HT1080 (cell line): ENCODE data around the gene CCDC110. TPM values are rescaled to one million over a fixed set of nuclear protein-coding genes. Genes with fewer than 3 reads are reported as not detected.

Source experiments
- DNase-seq: peaks from one replicate; pipeline ENCODE4 v3.0.0-alpha.2; 2015; ENCODE audit warnings: low read depth
- small RNA-seq: library from RNA; depleted of rRNA; stranded (forward); fragments of <200 nt; gene quantifications from one replicate; pipeline ENCODE3, GENCODE V24; 2014
- total RNA-seq: library from RNA; depleted of rRNA; stranded (reverse); fragments of >200 nt; shearing (Covaris generic); gene quantifications from 2 replicates; pipeline ENCODE4 v1.2.3, GENCODE V29; 2014; rRNA removed

Gene CCDC110
- total RNA-seq, 1 experiment from 2014 or later, result 0.37 TPM

DNA sequence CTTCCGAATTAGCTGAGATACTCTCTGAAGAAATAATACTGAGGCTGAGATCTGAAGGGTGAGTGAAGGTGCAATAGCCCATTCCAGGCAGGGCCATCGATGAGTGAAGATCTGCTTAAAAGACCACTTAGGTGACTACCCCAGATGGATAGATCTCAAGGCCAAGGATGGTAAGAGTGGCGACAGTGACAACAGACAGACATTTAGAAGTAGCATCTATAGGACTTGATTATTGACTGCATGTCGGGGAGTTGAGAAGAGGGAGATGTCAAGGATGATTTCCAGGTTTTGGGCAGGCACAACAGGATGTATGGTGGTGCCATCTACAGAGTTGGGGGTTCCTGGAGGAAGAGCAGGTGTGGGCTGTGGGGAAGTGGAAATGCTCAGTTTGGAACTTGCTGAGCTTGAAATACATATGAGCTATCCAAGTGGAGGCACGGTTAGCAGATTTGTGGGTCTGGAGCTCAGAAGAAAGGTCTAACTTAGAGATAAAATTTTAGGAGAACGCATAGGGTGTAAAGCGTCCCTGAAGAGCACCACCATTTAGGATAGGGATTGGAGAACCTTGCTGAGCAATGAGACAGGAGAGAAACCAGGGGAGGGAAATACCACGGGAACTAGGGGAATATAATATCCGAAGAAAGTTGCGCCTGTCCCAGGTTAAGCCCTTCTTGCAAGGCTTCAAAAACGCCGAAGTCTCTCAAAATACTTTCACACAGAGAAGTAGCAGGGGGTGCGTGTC, 46.5 kb downstream of the CCDC110 start:
- no peak for DNase-seq

DNA sequence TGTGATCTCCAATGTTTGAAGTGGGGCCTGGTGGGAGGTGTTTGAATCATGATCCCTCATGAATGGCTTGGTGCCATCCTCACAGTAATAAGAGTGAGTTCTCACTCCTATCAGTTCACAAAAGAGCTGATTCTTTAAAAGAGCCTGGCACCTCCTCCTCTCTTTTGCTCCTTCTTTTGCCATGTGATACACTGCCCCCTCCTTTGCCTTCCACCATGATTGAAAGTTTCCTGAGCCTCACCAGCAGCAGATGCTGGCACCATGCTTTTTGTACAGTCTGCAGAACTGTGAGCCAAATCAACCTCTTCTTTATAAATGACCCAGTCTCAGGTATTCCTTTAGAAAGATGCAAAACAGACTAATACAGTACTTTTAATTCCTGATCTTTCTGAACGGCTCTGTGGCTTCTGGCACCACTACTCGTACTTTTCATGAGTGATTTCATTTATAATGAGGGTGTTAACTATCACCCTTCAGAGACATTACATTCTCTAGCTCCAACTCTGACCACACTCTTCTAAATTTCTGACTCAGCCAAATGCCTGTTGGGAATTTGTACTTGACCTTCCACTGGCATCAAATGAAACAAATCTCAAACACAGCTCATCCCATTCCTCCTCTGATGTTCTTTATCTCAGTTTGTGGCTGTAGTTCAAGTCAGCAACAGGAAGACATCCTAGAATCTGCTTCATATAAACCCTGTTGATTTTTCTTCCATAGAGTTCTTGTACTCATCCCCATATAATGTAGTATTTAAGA, 50.0 kb downstream of the CCDC110 start:
- peak; percentile 7 for DNase-seq

DNA sequence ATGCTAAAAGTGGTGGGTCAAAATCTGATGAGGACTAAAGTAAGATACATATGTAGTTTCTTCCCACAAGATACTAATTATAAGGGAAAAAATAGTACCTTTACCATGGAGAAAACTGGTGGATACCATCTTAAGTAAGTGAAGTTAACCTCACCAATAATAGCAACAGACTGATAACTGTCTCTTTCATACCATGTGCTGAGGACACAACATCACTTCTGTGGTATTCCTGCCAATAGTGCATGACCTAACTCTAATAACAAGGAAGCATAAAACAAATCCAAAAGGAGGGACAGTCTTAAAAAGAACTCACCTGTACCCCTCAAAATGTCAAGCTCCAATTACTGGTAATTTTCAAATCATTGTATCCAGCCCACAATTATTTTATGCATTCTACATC, 54.6 kb downstream of the CCDC110 start:
- no peak for DNase-seq

DNA sequence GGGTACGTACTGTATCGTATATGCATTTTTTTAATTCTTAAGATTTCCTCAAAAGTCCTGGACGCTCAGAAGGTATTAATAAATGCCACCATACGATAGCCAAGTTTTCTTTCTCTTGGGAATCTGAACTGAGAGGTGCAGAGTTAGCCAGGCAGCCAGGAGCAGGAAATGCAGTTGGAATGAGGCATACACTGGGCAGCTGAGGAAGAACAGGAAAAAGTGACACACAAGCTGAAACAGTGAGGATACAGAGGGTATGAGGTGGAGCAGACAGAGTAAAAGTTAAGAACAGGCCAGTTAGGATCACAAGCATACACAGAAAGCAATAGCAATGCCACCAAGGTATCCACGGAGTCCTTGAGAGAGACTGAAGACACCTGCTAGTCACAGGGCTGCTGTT, 59.1 kb downstream of the CCDC110 start:
- DNase-seq, result peak; percentile 59

DNA sequence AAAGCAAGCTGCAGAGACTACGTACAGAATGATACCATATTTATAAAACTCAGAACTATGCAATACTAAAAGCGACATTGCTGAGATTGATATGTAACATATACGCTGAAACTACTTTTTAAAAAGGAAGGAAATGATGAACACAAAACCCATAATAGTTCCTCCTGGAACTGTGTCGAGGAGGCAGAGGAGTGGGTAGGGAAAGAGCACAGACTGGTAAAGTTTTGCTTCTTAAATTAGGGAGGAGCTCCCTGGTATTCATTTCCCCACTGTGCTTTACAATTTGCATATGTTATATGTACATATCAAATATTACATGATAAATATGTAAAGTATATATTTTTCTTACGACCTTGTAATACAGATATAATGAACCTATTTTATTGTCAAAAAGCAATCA, 59.7 kb downstream of the CCDC110 start:
- DNase-seq, result no peak

DNA sequence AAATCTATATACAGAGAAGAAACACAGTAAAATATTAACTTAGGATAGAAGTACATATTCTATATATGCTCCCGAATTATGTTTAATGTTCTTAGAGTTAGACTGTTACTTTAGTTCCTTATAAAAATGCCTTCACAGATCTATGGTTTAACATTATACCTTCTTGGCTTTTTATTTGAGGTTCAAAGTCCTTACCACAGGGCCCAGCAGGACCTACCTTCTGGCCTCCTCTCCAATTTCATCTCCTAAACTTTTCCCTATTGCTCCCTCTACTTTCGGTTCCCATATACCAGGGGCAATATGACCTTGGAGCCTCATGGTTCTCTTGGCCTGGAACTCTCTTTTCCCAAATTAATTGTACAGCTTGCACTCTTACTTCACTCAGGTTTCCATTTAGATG, 63.1 kb downstream of the CCDC110 start:
- no peak for DNase-seq

DNA sequence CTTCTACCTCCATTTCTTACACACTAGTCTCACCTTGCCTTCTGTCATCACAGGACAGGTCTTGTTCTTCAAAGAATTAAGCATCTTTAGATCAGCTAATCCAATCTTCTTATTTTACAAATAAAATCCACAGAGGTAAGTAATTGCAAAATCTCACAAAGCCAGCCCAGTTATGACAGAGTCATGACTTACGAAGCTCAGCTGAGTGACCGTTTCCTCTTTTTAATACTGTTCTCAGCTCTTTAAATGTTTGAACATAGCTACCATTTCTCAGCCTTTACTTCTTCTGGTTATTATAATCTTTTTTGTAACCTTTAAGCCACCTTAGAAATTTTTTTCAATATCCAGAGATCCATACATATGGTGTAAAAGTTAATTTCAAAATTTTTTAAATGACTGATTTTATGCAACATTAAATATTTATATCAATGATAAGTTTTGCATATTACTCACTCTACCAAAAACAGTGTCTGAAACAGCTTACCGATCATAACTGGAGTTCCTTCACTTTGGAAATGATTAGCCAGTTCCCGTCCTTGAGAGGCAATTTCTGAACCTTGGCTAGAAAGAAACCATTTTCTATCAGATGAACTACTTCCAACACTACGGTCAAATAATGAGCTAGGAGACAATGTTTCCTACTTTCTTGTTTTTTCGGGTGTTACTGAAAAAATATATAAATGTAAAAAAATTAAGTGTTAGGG, 66.1 kb downstream of the CCDC110 start:
- DNase-seq, result no peak

DNA sequence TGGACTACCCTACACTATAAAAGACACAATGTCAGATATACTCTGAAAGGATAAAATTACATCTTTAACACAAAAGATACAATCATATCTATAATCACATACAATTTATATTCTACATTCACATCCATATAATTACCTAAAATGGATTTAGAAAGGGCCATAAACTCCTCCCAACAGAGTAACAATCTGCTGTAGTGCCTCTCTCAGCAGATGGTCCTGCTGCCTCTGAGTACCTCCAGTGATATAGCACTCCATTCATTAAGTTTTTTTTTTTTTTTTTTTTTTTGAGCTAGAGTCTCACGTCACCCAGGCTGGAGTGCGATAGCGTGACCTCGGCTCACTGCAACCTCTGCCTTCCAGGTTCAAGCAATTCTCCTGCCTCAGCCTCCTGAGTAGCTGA, 67.5 kb downstream of the CCDC110 start:
- no peak for DNase-seq

DNA sequence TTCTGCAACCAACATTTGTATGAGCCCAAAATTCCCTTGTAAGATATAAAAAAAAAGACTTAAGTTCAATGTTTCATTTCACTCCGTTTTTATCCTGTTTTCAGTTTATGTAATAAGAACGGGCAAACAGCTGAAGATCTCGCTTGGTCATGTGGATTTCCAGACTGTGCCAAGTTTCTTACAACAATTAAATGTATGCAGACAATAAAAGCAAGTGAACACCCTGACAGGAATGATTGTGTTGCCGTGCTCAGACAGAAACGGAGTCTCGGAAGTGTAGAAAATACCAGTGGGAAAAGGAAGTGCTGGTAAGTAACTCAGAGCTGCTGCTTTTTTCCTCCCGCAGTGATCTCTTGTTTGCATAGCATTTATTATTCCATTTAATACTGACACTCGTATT, 72.1 kb downstream of the CCDC110 start:
- no peak for DNase-seq

DNA sequence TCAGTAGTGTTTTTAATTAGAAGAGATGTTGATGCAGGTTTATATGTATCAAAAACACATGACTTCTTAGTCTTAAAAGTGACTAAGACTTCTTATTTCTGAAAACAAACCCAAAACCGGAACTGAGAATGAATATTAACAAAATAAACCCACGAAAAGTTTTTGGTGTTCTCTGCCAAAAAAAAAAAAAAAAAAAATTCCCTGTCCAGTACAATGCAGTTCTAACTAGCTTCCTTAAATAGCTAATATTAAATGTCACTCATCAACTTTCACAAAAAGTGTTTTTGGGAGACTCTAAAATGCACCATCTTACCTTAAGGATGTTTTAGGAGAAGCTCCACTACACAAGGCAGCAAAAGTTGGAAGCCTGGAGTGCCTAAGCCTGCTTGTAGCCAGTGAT, 72.9 kb downstream of the CCDC110 start:
- DNase-seq, result no peak

DNA sequence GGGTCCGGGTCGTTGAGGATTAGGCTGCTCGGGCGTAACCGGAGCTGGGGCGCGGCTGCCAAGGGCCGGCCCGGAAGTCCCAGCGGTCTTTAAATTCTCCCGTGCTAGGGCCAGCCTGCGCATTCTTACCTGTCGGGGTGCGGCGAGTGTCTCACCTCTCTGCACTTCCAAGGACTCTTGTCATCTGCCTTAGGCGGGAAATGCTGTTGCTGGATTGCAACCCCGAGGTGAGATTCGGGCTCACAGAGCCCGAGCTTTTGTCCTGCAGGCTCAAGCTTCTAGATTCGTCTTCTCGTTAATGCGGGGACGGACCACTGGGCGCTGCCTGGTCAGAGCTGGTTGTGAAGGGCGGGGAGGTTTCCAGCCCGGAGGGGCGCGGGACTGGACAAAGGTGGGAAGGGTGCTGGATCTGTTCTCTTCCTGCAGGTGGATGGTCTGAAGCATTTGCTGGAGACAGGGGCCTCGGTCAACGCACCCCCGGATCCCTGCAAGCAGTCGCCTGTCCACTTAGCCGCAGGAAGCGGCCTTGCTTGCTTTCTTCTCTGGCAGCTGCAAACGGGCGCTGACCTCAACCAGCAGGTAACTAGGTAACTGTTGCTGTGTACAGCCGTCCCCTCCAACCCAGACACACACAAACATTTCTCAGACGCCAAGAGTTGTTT, 74.7 kb downstream of the CCDC110 start, which contains the start of gene ANKRD37:
Gene ANKRD37, plus strand, starts transcription at position 118 of the 662 bp plus-strand sequence. Its CDS starts 83 bp downstream, at position 201.
- peak; percentile 47 for DNase-seq

DNA sequence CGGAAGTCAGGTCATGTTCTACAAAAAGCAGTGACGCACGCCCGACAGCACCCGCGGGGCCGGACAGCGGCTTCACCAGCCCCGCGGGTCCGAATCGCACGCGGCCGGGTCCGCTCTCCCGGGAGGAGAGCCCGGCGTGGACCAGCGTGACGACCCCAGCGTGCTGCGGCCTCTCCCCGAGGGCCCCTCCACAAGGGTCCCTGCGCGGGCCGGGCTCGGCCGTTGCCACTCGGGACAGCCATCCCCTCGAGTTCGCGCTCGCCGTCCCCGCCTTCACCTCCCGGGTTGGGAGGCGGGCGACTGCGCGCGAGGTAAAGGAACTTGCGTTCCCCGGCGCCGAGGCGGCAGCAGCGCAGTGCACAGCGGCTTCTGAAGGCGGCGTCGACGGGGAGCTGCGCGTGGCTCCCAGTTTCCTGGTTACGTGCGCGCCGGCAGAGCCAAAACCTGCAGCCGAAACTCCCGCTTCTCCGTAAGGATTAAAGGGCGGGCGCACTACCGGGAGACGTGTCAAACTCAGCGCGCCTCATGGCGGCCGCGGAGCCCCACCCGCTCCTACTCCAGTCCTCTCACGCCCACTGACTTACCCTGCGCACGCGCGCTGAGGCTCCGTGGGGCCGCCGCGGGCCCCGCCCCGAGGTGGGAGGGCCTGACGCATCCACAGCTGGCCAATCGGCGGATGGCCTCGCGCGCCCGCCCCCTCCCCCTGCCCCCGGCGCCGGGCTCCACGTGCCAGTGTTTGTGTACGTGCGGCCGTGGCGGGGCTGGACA, 75.4 kb downstream of the CCDC110 start:
- peak; percentile 97 for DNase-seq

DNA sequence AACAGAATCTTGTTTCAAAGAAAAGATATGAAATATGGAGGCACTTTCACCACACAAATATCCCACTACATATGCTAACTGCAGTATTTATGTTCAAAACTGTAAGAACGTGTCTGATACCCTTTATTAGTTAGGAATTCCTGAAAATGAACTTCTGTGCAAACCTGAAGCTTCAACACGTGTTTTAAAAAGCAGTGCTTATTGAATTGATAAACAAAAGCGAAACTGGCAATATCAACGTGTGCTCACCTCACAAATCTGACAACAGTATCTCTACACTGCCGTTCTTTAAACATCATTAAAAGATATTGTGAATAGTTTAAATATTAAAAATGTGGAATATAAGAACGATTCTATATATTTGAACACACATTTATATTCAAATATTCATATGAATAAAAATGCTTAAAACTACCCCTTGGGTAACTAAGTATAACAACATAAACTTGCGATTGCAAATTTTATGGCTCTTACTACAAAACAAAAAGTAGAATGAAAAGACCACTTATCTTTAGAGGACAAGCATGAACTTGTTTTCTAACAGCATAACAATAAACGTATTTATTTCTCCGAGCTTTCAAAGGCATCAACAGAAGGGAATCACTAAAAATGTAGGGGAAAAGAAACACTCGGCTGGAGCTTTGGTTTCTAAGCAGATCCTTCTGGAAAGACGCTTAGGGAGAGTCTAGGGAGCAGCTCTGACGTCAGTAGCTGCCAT, 76.1 kb downstream of the CCDC110 start, which contains the start of gene LRP2BP:
Gene LRP2BP, minus strand, starts transcription at position 687 of the 718 bp plus-strand sequence. CDS start 17,738 bp downstream, outside the sequence.
- no peak for DNase-seq

Small RNA genes within 50 kb of the gene (small RNA-seq; reads per million reads assigned to genes)
- gene RF00019, result not detected

Other genes starting within 250 kb of the CCDC110 start
- 0.08 and 0.13 TPM in 2 replicates for gene LRP2BP, start 75.8 kb downstream of the CCDC110 start, total RNA-seq
- 13.4 and 20.6 TPM in 2 replicates for gene ANKRD37, start 74.9 kb downstream of the CCDC110 start, total RNA-seq
- gene UFSP2, start 45.8 kb downstream of the CCDC110 start, total RNA-seq, result 20.3 and 23.1 TPM in 2 replicates
- gene PDLIM3, start 63.8 kb upstream of the CCDC110 start, total RNA-seq, result 11.4 and 16.3 TPM in 2 replicates